ENCODE data around the gene PHF19. TPM values are rescaled to one million over a fixed set of nuclear protein-coding genes. Genes with fewer than 3 reads are reported as not detected.

Gene PHF19
- polyA plus RNA-seq, 3 donors = 12.6 to 61.0 (median 12.7) TPM

DNA sequence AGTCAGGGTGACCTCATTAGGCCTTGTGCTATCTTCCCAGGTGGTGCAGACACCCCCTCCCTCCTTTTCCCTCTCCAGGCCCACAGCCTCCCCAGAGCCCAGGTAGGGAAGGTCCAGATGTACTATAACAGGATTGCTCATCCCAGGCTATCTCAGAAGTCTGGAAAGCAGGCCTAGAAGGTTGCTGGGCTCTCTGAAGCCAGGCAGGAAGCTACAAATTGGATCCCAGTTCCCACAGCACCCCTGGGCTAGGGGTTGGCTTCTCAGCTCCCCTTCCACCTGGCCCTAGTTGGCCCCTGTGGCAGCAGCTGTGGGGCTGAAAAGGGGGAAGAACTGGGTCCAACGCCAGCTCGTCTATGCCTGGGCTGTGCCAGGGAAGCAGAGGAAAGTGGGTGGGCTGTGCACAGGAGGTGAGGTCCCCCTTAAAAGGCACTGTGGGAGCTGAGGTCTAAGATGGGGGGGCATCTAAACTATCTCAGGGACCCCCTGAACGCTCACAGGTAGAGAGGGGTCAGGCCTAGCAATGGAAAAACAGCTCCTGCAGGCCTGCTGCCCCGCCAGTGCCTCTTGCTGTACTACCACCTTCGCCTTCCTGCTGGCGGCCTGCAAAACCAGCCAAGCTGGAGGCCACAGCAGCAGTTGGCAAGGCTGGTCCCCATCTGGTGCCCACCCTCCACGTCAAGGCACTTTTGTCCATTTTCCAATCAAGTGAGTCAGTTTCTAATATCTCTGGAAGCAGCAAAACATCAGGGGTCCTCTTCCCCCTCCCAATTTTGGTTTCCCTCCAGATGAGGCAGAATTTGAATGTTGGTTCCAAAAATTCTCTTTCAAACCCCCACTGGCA is 20.9 kb downstream of the PHF19 start:
- H3K9ac ChIP-seq (ENCODE audit: insufficient read depth, low read length, poor library complexity, severe bottlenecking) = no peak overlapping the region
- no peak overlapping the region for H3K4me3 ChIP-seq (replicated peaks in 1 of 3; ENCODE audit: low read depth in 2 of 3, low read length in 3 of 3)
- intact Hi-C loops (cut with micrococcal nuclease) = no loop called here
- H2AFZ ChIP-seq (ENCODE audit: insufficient read depth, low read depth, low read length, poor library complexity, severe bottlenecking) = no peak overlapping the region
- H3K4me1 Mint-ChIP-seq = peaks cover 1% of the 10 kb centered on the region
- H3K36me3 Mint-ChIP-seq = peaks cover 81% of the 10 kb centered on the region in 2 donors
- no peaks in the 10 kb centered on the region for H4K20me1 ChIP-seq (ENCODE audit: insufficient read depth, low read length)
- TF ChIP-seq CTCF (IDR thresholded peaks at IDR 0.05) = no peak
- H3K9me3 ChIP-seq (replicated peaks in 1 of 2; ENCODE audit: control insufficient read depth in 1 of 2, insufficient read depth in 1 of 2, low read length in 2 of 2) = no peaks in the 10 kb centered on the region
- peaks cover 0 to 3% (median 0%) of the 10 kb centered on the region in 3 donors for H3K27me3 Mint-ChIP-seq (ENCODE audit: low read depth in 3 of 3)
- WGBS (ENCODE audit: insufficient coverage) = 92% methylated on average over 7 of the region's 7 CpGs
- peaks cover 61 to 98% of the 10 kb centered on the region in 2 donors for H3K36me3 ChIP-seq (replicated peaks in 1 of 2; ENCODE audit: control insufficient read depth in 1 of 2, insufficient read depth in 2 of 2, low read length in 2 of 2)
- no peaks in the 10 kb centered on the region for H3K79me2 ChIP-seq (ENCODE audit: insufficient read depth, low read length)
- no peaks in the 10 kb centered on the region for H3K4me1 ChIP-seq (ENCODE audit: control insufficient read depth in 1 of 2, insufficient read depth in 2 of 2, low read length in 2 of 2)
- H3K27ac Mint-ChIP-seq = peak overlapping the region in 4 of 7 donors; percentile 26 to 68 (median 44)
- H3K4me3 Mint-ChIP-seq = no peak overlapping the region
- DNase-seq = no peak
- H3K4me2 ChIP-seq (replicated peaks; ENCODE audit: extremely low read depth, low read length, poor library complexity, severe bottlenecking) = no peak overlapping the region
- no peak overlapping the region for H3K27ac ChIP-seq (ENCODE audit: low read depth in 1 of 2, low read length in 2 of 2)
- no peaks in the 10 kb centered on the region for H3K9me3 Mint-ChIP-seq
- no peaks in the 10 kb centered on the region for H3K27me3 ChIP-seq (ENCODE audit: control insufficient read depth in 2 of 2, insufficient read depth in 2 of 2, low read length in 2 of 2)

GRCh38 chr9:120854596-120855327 is 22.2 kb downstream of the PHF19 start:
- H3K36me3 Mint-ChIP-seq = peaks cover 68 to 72% of the 10 kb centered on the region in 2 donors
- H3K9me3 Mint-ChIP-seq = no peaks in the 10 kb centered on the region

More at GRCh38 chr9:120854596-120855327, 22.2 kb downstream of the PHF19 start:
- Histone ChIP-seq H3K4me3 (replicated peaks in 1 of 3; ENCODE audit: low read depth in 2 of 3, low read length in 3 of 3) (no peak overlapping the region), H3K9me3 (replicated peaks in 1 of 2; ENCODE audit: control insufficient read depth in 1 of 2, insufficient read depth in 1 of 2, low read length in 2 of 2) (no peaks in the 10 kb centered on the region), H4K20me1 (ENCODE audit: insufficient read depth, low read length) (no peaks in the 10 kb centered on the region), H3K36me3 (replicated peaks in 1 of 2; ENCODE audit: control insufficient read depth in 1 of 2, insufficient read depth in 2 of 2, low read length in 2 of 2) (peaks cover 48 to 89% of the 10 kb centered on the region in 2 donors), H3K9ac (ENCODE audit: insufficient read depth, low read length, poor library complexity, severe bottlenecking) (no peak overlapping the region), H2AFZ (ENCODE audit: insufficient read depth, low read depth, low read length, poor library complexity, severe bottlenecking) (no peak overlapping the region), H3K4me1 (ENCODE audit: control insufficient read depth in 1 of 2, insufficient read depth in 2 of 2, low read length in 2 of 2) (no peaks in the 10 kb centered on the region), H3K27me3 (ENCODE audit: control insufficient read depth in 2 of 2, insufficient read depth in 2 of 2, low read length in 2 of 2) (no peaks in the 10 kb centered on the region), H3K27ac (ENCODE audit: low read depth in 1 of 2, low read length in 2 of 2) (no peak overlapping the region), H3K4me2 (replicated peaks; ENCODE audit: extremely low read depth, low read length, poor library complexity, severe bottlenecking) (no peak overlapping the region), H3K79me2 (ENCODE audit: insufficient read depth, low read length) (no peaks in the 10 kb centered on the region)
- Mint-ChIP-seq H3K27ac (peak overlapping the region in 1 of 7 donors; percentile 25), H3K27me3 (ENCODE audit: low read depth in 3 of 3) (peaks cover 0 to 1% (median 0%) of the 10 kb centered on the region in 3 donors), H3K4me1 (peaks cover 1% of the 10 kb centered on the region), H3K4me3 (no peak overlapping the region)
- WGBS (ENCODE audit: insufficient coverage) = no CpG with 5 or more reads among the region's 3 CpGs
- intact Hi-C loops (cut with micrococcal nuclease) = no loop called here
- no peak for TF ChIP-seq CTCF (IDR thresholded peaks at IDR 0.05)
- no peak for DNase-seq
